Keratinocyte (primary cell): ENCODE data around the gene SCN8A.

Experiments
- CTCF ChIP-seq, 3 experiments: IDR thresholded peaks in 1 of 3; conservative IDR thresholded peaks in 1 of 3; optimal IDR thresholded peaks in 1 of 3; 2 replicates in 2 of 3; 3 replicates in 1 of 3; pipeline versions ENCODE3 to v1.5.1; 2011; ENCODE audit warnings: low read length in 3 of 3, mild to moderate bottlenecking in 3 of 3, moderate library complexity in 2 of 3, control low read depth in 1 of 3, inconsistent platforms in 1 of 3; ENCODE audit not compliant: insufficient read depth in 2 of 3; ENCODE audit errors: extremely low read depth in 1 of 3
- EZH2 ChIP-seq: IDR thresholded peaks from one replicate; pipeline ENCODE4 v1.6.1; 2012; ENCODE audit warnings: inconsistent platforms, mild to moderate bottlenecking, low read length, moderate library complexity

- TF ChIP-seq CTCF (optimal IDR thresholded peaks at IDR 0.05 in 1 of 3, IDR thresholded peaks at IDR 0.05 in 1 of 3, conservative IDR thresholded peaks at IDR 0.05 in 1 of 3; ENCODE audit: extremely low read depth in 1 of 3, insufficient read depth in 2 of 3, low read length in 3 of 3) (no peak), EZH2 (no peak)
Measured at GRCh38 chr12:51749206-51749985, 158.4 kb downstream of the SCN8A start.
